ENCODE results near the gene LENEP. TPM values are rescaled to one million over a fixed set of nuclear protein-coding genes. Genes with fewer than 3 reads are reported as not detected.

The LENEP gene
- total RNA-seq, 1 donor = not detected

DNA sequence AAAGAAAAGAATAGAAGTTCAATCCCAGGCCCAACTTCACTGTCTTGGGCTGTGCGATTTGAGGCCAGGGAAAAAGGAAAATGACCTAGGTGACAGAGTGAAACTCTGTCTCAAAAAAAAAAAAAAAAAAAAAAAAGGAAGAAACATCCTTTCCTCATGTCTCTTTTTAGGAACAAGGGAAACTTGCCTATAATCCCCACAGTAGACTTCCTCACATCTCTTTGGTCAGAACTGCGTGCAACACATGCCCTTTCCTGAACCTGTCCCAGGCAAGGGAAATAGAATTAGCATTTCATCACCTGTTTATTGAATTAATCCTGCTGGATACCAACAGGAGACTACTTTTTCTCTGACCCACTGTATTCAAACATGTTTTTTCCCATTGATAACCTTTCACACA lies 42.5 kb downstream of the LENEP start:
- no peaks in the 10 kb centered on the region for H3K4me1 ChIP-seq (ENCODE audit: insufficient read depth, low read length)
- H3K4me2 ChIP-seq (ENCODE audit: insufficient read depth, low read length) = no peak overlapping the region

DNA sequence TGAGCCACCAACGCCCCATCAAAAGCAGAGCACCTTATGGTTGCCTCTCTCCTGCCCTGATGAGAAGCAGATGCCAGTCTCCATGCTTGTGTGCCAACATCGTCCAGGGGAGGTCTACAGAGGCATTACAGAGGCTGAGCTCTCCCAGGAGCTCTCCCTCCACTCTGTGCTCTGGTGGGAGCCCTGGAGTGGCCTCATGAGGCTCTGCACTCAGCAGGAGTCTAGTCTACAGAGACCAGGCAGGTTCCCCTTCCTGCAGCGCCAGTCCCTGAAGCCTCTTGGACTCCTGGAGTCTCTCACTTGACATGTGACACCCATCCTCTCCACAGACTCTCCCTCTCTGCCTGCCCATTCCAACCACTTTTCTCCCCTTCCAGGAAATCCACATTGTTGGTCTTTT lies 43.7 kb downstream of the LENEP start:
- H3K27me3 ChIP-seq (ENCODE audit: insufficient read depth, low read length) = peaks cover 11% of the 10 kb centered on the region
- no peaks in the 10 kb centered on the region for H3K79me2 ChIP-seq (ENCODE audit: insufficient read depth, low read length)
- H4K20me1 ChIP-seq (ENCODE audit: insufficient read depth, low read length) = no peaks in the 10 kb centered on the region
- H3K9me3 ChIP-seq (ENCODE audit: low read depth, low read length) = no peaks in the 10 kb centered on the region
- H3K4me3 ChIP-seq (ENCODE audit: insufficient read depth, low read length) = no peak overlapping the region
- no peak overlapping the region for H2AFZ ChIP-seq (ENCODE audit: low read length)
- no peaks in the 10 kb centered on the region for H3K36me3 ChIP-seq (ENCODE audit: insufficient read depth, low read length)
- no peak overlapping the region for H3K4me2 ChIP-seq (ENCODE audit: insufficient read depth, low read length)
- no peak for DNase-seq (ENCODE audit: insufficient read length, low spot score, missing footprints)
- no peak overlapping the region for H3K27ac ChIP-seq (ENCODE audit: low read depth, low read length)
- TF ChIP-seq, protein P1, sequence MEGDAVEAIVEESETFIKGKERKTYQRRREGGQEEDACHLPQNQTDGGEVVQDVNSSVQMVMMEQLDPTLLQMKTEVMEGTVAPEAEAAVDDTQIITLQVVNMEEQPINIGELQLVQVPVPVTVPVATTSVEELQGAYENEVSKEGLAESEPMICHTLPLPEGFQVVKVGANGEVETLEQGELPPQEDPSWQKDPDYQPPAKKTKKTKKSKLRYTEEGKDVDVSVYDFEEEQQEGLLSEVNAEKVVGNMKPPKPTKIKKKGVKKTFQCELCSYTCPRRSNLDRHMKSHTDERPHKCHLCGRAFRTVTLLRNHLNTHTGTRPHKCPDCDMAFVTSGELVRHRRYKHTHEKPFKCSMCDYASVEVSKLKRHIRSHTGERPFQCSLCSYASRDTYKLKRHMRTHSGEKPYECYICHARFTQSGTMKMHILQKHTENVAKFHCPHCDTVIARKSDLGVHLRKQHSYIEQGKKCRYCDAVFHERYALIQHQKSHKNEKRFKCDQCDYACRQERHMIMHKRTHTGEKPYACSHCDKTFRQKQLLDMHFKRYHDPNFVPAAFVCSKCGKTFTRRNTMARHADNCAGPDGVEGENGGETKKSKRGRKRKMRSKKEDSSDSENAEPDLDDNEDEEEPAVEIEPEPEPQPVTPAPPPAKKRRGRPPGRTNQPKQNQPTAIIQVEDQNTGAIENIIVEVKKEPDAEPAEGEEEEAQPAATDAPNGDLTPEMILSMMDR (IDR thresholded peaks at IDR 0.05; ENCODE audit: extremely low read depth, low read depth, low read length) = no peak
- no peaks in the 10 kb centered on the region for H3K4me1 ChIP-seq (ENCODE audit: insufficient read depth, low read length)

More for the DNA sequence above, 42.5 kb downstream of the LENEP start:
- Histone ChIP-seq H4K20me1 (ENCODE audit: insufficient read depth, low read length) (no peaks in the 10 kb centered on the region), H3K4me3 (ENCODE audit: insufficient read depth, low read length) (no peak overlapping the region), H3K79me2 (ENCODE audit: insufficient read depth, low read length) (no peaks in the 10 kb centered on the region), H3K27me3 (ENCODE audit: insufficient read depth, low read length) (peaks cover 11% of the 10 kb centered on the region), H3K36me3 (ENCODE audit: insufficient read depth, low read length) (no peaks in the 10 kb centered on the region), H3K9me3 (ENCODE audit: low read depth, low read length) (no peaks in the 10 kb centered on the region), H3K27ac (ENCODE audit: low read depth, low read length) (no peak overlapping the region), H2AFZ (ENCODE audit: low read length) (no peak overlapping the region)
- TF ChIP-seq, protein P1 (IDR thresholded peaks at IDR 0.05; ENCODE audit: extremely low read depth, low read depth, low read length) = no peak
- DNase-seq (ENCODE audit: insufficient read length, low spot score, missing footprints) = no peak

DNA sequence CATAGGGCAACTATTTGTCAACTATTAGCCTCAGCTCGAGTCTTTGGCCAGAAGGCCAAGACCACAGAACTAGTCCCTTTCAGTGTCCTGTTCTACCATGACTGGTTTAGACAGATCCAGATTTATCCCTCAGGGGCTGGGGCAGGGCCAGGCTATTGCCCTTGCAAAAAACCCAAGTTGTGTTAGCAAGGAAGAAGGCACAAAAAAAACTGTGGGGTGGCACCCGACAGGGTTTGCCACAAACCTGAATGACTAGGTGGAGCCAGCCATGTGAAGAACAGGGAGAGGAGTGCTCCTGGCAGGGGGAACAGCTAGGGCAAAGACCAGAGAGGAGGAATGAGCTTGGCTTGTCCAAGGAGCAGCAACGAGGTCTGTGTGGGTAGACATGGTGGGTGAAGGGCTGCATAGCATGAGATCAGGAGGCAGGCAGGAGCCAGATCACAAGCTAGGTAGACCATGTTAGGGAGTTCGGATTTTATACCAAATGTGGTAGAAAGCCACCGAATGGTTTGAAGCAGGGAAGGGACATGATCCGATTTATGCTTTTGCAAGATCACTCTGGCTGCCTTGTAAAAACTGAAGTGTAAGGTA lies 44.6 kb downstream of the LENEP start:
- H3K36me3 ChIP-seq (ENCODE audit: insufficient read depth, low read length) = no peaks in the 10 kb centered on the region
- TF ChIP-seq, protein P1 (IDR thresholded peaks at IDR 0.05; ENCODE audit: extremely low read depth, low read depth, low read length) = no peak
- no peaks in the 10 kb centered on the region for H4K20me1 ChIP-seq (ENCODE audit: insufficient read depth, low read length)
- H3K4me3 ChIP-seq (ENCODE audit: insufficient read depth, low read length) = no peak overlapping the region
- no peaks in the 10 kb centered on the region for H3K9me3 ChIP-seq (ENCODE audit: low read depth, low read length)
- H2AFZ ChIP-seq (ENCODE audit: low read length) = no peak overlapping the region
- no peak for DNase-seq (ENCODE audit: insufficient read length, low spot score, missing footprints)
- no peaks in the 10 kb centered on the region for H3K4me1 ChIP-seq (ENCODE audit: insufficient read depth, low read length)
- no peaks in the 10 kb centered on the region for H3K79me2 ChIP-seq (ENCODE audit: insufficient read depth, low read length)
- H3K4me2 ChIP-seq (ENCODE audit: insufficient read depth, low read length) = no peak overlapping the region
- peaks cover 11% of the 10 kb centered on the region for H3K27me3 ChIP-seq (ENCODE audit: insufficient read depth, low read length)
- no peak overlapping the region for H3K27ac ChIP-seq (ENCODE audit: low read depth, low read length)

DNA sequence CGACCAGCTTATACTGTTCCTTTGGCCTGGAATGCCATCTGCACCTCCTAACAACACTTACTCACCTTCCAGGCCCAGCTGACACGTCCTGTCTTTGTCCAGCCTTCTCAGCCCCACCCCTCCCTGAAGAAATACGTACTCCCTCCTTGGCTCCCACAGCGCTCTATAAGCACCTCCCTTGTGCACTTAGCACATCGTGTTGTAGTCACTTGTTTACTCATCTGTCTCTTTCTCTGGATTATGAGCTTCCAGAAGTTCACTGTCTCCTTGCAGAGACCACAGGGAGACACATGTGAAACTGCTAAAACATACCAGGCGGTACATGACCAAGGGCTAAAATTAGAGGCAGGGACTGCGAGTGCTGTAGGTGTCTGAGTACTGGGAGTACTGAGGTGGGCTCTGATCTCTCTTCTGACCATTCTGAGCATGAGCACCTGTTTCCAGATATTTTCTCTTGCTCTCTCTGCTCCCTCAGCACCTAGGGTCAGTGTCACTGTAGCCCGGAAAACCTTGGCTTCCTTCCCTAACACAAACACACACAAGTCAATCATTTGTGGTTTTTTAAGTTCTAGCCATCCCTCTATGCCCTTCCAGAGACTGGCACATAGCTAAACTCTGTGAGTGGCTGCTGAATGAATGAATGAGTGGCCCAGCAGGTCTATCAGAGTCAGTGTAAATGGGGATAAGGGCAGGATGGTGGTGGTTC lies 45.4 kb downstream of the LENEP start:
- TF ChIP-seq, protein P1 (IDR thresholded peaks at IDR 0.05; ENCODE audit: extremely low read depth, low read depth, low read length) = no peak
- peak; percentile 65 for DNase-seq (ENCODE audit: insufficient read length, low spot score, missing footprints)
- Histone ChIP-seq H4K20me1 (ENCODE audit: insufficient read depth, low read length) (no peaks in the 10 kb centered on the region), H3K79me2 (ENCODE audit: insufficient read depth, low read length) (no peaks in the 10 kb centered on the region), H2AFZ (ENCODE audit: low read length) (no peak overlapping the region), H3K27me3 (ENCODE audit: insufficient read depth, low read length) (peaks cover 11% of the 10 kb centered on the region), H3K4me2 (ENCODE audit: insufficient read depth, low read length) (no peak overlapping the region), H3K27ac (ENCODE audit: low read depth, low read length) (no peak overlapping the region), H3K9me3 (ENCODE audit: low read depth, low read length) (no peaks in the 10 kb centered on the region), H3K36me3 (ENCODE audit: insufficient read depth, low read length) (no peaks in the 10 kb centered on the region), H3K4me3 (ENCODE audit: insufficient read depth, low read length) (no peak overlapping the region), H3K4me1 (ENCODE audit: insufficient read depth, low read length) (no peaks in the 10 kb centered on the region)

All from osteoblast (primary cell).